GM18520 (cell line): ENCODE measurements around the gene RBM15B.
"Not testable (repeated sequence)": the region's sequence is repeated elsewhere in the genome, so short reads cannot be mapped to it uniquely, and the experiment has no call there.

Source experiments
- ATAC-seq: cut with Tn5 transposase; IDR thresholded peaks from one replicate; pipeline ENCODE4 v1.9.1; 2021; ENCODE audit not compliant: unreplicated experiment

The RBM15B gene

DNA sequence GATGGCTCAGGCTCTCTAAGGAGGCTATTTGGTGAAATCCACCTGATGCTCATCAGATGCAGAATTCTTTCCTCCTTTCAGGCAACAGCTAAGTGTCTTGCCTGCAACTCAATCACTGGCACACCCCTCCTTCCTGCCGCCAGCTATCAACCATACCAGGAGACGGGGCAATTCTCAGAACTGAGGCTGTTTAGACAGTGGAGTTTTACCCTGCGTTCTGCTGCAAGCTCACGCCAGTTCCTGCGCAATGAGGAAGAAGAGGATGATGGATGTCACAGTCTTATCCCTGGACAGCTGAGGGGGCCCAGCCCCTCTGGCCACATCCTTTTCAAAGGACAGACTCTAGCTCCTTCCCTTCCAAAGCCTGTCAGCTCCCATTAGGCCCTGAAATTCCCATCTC, 13.0 kb upstream of the RBM15B start:
- ATAC-seq = no peak

DNA sequence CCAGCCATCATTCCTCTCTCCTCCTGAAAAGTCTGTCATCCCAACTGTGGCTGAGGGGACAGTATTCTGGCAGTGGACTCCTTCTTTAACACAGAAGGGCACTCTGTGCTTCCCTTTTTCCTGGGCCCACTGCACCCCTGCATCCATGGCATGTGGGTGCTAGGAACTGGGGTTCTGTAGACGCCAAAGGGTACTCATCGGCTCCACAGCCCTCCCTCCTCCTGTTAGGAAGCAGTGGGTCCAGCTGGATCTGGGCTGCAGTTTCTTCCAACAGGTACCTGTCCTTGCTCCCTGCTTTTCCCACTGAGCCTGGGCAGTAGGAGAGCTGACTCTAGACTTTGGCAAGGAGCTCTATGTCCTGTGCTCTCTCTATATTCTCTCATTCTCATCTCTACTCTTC, 12.4 kb upstream of the RBM15B start:
- no peak for ATAC-seq

DNA sequence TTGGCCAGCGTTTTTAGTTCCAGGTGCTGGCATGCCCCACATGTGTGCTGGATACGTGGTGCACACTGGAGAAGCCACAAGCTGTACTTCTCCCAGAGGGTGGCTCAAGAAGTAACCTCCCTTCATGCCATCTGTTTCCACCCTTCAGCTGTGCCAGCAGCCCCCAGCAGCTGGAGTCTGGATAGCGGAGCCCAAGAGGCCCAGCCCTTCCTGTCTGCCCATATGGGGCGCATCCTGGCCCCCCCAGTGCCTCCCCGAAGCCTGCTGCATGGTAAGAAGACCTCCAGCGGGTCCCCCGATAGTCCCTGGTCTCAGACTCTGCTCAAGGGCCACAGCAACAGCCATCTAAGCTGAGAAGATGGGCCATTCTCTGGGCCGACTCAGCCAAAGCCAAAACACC, 11.8 kb upstream of the RBM15B start:
- ATAC-seq = no peak

DNA sequence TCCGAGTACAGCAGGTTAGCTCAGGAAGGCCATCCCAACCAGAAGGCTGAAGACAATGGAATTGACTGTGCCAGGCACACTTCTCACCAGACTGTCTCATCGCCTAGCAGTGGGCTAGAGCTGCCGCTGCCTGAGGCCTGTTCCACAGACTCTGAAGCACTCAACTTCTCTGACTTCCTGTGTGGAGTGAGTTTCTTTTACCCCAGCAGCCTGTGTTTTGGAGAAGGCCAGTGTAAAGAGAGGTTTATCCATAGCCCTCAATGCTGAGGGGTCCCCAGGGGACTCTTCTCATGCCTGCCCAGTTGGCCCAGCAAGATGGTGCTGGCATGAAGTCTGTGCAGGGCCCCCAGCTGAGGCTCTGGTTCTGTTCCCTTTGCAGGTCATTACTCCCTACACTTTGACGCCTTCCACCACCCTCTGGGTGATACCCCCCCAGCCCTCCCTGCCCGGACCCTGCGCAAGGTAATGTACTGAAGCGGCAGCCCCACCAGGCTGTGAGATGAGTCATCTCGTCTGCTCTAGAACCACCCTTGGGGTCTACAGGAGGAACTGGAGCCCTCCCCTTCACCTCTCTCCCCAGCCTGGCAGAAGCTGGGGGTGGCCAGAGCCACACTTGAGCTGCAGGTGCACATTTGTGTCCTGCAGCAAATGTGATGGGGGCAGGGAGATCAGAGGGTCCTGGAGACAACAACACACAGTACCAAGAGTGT, 11.2 kb upstream of the RBM15B start:
- no peak for ATAC-seq

DNA sequence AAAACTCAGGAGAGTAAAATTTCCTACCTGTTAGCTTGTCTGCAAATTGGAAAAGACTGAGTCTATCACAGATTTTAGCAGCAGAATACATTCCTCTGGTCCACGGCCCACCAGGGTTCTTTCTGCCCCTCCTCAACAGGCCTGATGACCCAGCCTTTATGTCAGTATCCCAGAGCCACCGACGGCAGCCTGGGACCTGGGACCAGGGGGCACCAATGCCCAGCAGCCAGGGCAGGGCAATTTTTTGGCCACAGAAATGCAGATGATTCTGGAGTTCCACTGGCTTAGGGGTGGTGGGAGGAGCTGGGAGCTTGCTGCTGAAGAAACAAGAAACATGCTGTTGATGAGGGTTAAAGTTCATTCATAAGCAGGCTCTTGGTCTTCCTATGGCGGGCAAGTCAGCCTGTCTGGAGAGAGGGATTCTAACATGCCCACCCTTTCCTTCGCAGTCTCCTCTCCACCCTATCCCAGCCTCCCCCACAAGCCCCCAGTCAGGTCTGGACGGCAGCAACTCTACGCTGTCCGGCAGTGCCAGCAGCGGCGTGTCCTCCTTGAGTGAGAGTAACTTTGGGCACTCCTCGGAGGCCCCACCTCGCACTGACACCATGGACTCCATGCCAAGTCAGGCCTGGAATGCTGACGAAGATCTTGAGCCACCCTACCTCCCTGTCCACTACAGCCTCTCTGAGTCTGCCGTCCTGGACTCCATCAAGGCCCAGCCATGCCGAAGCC, 10.3 kb upstream of the RBM15B start:
- no peak for ATAC-seq

DNA sequence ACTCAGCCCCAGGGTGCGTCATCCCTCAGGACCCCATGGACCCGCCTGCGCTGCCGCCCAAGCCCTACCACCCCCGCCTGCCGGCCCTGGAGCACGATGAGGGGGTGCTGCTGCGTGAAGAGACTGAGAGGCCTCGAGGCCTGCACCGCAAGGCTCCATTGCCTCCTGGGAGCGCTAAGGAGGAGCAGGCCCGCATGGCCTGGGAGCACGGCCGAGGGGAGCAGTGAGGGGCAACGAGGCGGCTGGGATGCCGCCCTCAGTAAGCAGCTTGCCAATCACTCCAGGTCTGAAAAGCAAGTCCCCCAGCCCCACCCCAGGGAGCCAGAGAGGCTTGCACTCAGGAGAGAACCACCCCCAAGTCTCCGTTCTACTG, 9.8 kb upstream of the RBM15B start:
- no peak for ATAC-seq

DNA sequence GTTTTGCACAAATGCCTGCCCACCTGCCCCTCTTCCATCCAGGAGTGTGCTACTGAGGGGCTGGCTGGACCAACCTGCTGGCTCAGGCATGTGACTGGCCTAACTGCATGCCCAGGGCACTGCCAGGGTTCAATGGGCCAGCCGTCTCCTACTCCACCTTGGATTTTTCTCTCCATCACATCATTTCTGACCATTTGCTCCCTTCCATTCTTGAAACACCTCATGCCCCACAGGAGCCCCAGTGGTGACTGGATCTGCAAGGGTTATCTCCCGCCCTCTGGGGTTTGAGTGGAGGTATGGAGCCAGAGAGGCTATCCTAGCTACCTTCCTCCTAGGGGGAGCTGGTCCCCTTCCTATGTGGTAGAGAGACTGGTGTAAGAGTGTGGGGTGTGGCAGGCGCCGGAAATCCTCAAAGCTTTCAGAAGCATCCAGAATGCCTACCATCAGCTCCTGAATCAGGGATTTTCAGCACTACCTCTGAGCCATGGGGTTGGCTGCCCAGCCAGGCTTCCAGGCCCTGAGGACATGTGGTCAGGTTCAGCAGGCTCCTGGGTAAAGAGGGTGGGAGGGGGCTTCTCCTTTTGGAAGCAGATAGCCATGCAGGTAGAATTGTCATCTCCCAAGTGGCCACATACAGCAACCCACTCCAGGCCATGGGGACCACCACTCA, 8.9 kb upstream of the RBM15B start:
- ATAC-seq = no peak

DNA sequence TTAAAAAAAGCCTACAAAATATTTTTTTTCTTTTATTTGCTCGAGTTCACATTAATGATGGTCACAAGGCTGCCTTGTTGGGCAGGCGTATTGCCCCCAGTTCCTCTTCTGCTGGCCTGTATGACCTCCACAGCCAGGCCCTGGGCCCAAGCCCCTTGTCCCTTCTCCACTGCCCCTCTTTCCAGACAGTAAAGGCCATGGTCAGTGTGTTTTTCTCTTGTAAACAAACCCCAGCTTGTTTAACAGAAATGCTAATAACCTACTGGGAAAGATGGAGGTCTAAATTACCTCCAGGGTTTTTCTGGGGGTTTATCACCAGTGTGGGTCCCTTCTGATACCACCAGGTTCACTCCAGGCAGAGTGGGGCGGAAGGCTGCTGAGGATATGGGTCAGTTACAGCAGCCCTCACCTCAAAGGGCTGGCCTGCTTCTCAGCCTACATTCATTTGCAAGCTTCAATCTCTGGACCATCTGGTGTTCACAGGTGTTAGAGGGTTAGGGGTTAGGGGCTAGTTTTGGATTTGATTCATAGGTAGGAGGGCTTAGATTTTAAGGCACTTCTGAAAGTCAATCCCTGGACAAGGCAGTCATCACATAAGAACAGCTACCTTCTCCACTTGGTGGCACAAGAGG, 8.0 kb upstream of the RBM15B start:
- no peak for ATAC-seq

DNA sequence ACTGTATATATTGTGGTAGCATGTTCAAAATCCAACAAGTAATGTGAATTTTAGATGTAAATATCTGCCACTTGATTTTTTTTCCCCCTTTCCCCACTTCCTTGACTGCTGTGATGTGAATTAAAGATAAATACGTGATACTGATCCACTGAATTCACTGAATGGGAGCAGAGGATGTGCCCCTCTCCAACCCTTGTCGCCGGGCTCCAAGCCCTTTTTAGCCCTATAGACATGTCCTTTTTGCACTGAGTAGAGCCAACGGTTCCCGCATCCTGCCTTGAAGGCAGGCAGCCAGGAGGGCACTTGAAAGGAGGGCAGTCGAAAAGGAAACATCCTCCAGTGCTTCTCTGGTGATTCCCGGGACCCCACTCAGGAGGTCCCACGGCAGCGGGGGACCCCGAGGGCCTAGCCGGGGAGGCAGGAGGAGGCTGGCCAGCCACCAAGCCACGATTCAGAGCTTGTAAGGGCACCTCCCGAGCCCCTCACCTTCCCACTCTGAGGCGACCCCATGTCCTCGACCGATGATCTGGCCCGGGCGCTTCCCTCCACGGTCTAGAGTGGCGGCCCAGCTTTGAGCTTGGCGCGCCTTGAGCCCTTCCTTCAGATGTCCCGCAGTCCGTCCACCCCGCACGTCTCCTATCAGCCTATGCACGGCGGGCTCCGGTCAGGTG, 6.9 kb upstream of the RBM15B start:
- ATAC-seq = no peak

DNA sequence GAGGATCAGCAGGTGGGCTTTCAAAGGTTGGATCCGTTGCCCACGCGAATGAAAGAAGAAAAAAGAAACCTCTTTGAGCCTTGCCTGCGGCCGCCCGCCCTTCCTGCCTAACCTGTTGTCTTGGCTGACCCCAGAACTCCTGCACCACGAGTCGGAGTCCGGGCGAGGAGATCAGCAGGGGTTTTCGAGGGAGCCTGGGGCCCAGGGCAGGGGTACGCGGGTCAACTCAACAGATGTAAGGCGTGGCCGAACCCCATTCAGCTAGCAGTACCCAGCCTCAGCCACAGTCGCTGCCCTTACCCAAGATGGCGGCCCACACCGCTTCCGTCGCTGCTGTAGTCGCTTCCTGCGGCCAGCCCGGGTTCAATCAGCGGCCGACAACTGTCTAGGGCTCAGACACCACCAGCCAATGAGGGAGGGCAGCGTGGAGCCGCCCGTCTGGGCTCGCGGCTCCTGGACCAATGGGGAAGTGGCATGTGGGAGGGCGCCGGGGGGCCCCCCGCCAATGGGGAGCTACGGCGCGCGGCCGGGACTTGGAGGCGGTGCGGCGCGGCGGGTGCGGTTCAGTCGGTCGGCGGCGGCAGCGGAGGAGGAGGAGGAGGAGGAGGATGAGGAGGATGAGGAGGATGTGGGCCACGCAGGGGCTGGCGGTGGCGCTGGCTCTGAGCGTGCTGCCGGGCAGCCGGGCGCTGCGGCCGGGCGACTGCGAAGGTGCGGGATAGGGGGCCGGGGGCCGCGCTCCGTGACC, 6.2 kb upstream of the RBM15B start, which contains the start of gene MANF:
Gene MANF (plus strand): TSS at position 566 of the 748 bp plus-strand sequence. CDS start 52 bp downstream, at position 618.
- ATAC-seq = peak; percentile 91

DNA sequence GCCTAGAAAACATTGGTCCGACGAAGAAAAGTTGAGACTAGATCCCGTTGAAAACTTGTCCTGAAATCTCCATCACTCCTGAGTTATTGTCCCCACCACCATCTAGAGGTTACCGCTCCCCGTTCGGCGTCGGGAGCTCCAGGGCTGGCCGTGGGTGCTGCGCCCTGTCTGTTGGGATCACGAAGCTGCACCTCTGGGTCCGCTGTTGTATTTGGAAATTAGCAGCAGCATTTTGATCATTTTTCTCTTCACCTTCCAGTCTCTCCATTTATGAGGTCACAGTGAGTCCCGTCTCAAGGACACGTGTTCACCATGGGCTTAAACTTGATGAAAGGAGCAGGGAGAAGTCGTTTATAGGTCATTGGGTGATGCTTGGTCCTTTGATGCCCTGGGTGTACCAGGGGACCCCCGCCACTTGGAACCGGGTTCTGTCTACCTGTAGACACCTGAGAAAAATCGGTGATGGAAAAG, 5.4 kb upstream of the RBM15B start:
- ATAC-seq = no peak

DNA sequence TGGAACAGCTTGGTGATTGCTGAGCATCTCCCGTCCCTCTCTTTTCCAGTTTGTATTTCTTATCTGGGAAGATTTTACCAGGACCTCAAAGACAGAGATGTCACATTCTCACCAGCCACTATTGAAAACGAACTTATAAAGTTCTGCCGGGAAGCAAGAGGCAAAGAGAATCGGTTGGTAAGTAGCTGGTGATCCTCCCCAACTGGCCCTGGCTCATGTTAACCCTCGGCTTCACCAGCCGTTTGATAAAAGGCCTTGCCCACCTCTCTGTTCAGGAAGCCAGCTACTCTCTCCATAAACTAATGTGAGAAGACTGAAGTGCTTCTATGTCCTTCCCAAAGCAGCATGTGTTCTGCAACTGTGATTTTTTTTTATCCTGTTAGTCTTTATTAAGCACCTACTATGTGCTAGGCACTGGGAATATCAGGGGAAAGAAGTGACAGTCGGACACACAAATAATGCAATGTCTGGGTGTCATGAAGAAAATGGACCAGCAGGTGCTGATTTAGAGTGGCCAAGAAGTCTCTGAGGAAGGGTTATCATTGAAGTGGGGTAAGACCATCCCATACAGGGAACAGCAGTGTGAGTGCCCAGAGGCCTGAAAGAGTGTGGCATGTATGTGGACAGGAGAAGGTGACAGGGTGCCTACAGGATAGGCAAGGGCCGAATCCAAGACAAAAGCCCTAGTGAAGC, 4.8 kb upstream of the RBM15B start:
- no peak for ATAC-seq

DNA sequence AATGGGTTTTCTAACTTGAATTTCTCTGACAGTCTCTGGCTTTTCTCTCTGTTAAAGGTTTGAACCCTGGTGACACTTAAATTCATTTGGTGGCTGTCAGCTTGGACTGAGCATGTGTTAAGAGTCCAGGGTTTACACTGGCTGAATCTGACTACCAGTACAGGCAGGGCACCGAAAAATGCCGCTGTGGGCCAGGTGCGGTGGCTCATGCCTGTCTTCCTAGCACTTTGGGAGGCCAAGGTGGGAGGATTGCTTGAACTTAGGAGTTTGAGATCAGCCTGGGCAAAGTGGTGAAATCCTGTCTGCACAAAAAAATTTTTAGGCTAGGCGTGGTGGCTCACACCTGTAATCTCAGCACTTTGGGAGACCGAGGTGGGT, 4.2 kb upstream of the RBM15B start:
- ATAC-seq = no peak

DNA sequence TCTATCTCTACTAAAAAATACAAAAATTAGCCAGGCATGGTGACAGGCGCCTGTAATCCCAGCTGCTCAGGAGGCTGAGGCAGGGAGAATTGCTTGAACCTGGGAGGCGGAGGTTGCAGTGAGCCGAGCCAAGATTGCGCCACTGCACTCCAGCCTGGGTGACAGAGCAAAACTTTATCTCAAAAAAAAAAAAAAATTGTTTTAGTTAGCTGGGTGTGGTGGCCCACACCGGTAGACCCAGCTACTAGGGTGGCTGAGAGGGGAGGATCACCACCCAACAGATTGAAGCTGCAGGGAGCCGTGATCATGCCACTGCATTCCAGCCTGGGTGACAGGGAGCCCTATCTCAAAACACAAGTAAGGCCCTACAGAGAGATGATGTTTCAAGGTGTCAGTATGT, 3.8 kb upstream of the RBM15B start:
- ATAC-seq = not testable (repeated sequence)

DNA sequence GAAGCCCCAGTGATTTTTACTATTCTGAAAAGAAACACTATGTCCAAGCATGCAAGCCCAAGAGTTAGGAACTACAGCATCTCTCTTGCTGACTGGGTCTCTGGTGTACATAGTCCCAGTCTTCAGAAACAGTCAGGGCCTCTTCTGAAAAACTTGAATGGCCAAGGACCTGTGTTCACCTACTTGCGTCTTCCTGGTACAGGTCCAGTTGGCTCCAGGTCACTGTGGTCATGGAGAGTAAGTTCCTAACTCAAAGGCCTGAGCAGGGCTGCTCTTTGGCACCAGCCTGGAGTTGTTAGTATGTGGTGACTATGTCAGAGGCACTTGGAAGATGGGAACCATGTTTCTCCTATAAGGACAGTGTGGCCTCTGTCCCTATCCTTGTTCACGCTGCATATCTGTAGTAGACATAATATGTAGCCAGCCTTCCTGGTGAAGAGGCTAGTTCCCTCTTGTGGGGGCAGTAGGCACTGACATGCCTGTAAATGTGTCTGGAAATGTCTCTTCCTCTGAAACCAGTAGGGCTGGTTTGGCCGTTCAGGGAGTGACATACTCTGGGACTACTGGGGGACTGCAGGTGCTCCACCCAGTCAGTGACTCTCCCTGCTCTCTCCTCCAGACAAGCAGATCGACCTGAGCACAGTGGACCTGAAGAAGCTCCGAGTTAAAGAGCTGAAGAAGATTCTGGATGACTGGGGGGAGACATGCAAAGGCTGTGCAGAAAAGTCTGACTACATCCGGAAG, 2.6 kb upstream of the RBM15B start:
- no peak for ATAC-seq

DNA sequence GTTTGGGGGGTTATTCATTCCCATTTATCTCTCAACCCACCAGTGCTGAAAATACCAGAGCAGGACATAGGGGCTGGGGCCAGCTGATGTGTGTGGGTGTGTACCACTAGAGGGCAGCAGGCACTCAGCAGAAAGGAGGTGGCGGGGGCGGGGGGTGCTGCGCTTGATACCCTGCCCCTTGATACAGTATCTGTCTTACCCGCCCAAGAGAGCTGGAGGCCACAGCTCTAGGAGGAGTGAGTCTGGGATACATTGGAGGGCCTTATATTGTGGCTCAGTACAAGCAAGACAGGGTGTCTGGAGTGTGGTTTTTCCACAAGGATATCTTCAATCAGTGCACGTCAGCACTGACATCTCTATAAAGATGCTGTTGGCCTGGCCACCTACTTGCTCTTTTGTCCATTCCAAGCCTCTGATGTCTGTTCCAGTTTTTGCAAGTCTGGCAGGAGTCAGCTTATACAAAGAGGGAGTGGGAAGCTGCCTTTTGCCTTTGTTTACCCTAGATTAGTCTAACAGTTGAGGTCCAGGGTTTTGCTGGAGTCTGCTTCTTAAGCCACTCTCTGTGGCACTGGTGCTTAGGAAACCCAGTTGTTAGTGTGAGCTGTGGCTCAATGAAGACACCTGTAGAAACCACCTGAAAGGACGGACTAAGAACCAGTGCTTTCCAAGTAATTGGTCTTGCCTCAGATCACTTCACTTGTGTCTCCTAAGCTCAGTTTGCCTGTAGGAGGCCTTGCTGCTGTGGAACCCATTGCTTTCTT, 1.5 kb upstream of the RBM15B start:
- no peak for ATAC-seq

DNA sequence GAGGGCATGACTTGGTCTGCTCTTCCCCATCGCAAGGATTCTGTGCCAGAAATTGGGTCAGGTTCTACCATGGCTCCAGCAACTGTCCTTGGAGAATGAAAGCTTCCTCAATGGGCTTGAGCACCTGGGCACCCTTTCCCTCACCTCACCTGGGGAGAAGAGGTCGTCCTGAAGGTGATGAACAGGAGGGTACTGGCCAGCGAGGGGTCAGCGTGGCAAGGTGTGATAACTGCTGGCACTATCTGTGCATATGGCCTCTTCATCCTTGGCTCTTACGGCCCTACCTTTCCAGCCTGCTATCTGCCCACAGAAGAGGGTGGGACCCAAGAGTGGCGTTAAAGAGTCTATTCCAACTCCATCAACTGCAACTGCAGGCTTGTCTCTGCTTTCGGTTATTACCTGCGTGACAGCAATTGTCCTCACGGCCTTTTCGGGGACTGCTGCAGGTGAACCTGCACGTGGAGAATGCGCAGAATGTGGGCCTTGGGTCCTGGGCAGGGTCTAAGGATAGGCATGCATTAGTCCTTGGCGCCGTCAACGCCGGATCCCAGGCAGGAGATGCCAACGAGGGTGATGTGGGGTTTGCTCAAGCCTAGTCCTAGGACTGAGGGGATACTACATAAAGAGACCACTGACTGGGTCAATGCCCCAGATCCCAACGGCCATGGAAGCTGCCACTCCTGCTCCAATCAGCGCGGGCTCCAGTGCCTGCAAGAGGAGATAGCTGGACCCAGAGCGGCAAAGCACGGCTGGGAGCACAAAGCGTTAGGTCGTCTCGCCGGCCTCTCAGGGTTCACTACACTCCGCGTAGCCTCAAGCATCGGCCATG, 625 bp upstream of the RBM15B start:
- ATAC-seq = no peak
